Bronchial epithelial cell (primary cell): ENCODE measurements around the gene ZNF646. TPM values are rescaled to one million over a fixed set of nuclear protein-coding genes. Genes with fewer than 3 reads are reported as not detected.

Experiments
- DNase-seq: peaks from one replicate; pipeline ENCODE4 v3.0.0-alpha.2; 2010; ENCODE audit warnings: low read depth
- FAIRE-seq: peaks from 2 replicates; lab custom pipeline; 2011; peaks lifted over from hg19 to GRCh38; lab: Jason Lieb, UNC
- H3K27me3 ChIP-seq: 2 replicates; pipeline ENCODE4 v1.5.1; 2011; ENCODE audit warnings: low read length; ENCODE audit not compliant: control insufficient read depth, insufficient read depth
- H3K36me3 ChIP-seq: 2 replicates; pipeline ENCODE4 v1.5.1; 2011; ENCODE audit warnings: low read length; ENCODE audit not compliant: control insufficient read depth, insufficient read depth
- H3K4me3 ChIP-seq: 2 replicates; pipeline ENCODE4 v1.5.1; 2011; ENCODE audit warnings: mild to moderate bottlenecking, low read depth, low read length, control low read depth
- total RNA-seq: library from RNA; depleted of rRNA; stranded (reverse); fragments of >200 nt; gene quantifications from 2 replicates; pipeline ENCODE4 v1.2.1, GENCODE V29; 2014
- TF ChIP-seq, protein P1 (sequence below): IDR thresholded peaks from 2 replicates; pipeline ENCODE4 v1.5.1; 2011; ENCODE audit warnings: mild to moderate bottlenecking, moderate library complexity, low read length, control low read depth, inconsistent platforms; ENCODE audit not compliant: insufficient read depth, severe bottlenecking

Gene ZNF646
- total RNA-seq, 1 donor from 2014 or later = 6.3 TPM

DNA sequence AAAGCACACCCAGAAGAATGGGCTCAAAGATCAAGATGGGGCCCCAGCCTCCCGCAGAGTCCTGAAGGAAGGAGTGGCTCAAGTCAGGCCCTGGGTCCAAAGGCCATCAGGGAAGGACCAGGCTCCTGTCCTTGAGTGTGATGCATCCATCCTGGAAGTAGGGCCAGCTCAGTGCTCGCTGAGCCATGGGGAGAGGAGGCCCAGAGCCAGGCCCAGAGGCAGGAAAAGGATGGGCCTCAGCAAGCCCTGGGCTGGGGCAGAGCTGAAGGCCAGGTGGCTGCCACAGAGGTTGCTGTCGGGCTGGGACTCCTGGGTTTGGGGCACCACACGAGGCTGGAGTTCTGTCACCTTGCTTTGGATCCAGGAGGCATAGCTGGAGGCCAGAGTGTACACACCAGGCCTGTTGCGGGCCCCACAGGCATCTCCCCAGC lies 57.6 kb downstream of the ZNF646 start:
- FAIRE-seq (no peak), DNase-seq (peak; percentile 51)
- Histone ChIP-seq H3K36me3 (peaks cover 18% of the 10 kb centered on the region), H3K4me3 (no peak overlapping the region), H3K27me3 (no peaks in the 10 kb centered on the region)
- TF ChIP-seq, protein P1, sequence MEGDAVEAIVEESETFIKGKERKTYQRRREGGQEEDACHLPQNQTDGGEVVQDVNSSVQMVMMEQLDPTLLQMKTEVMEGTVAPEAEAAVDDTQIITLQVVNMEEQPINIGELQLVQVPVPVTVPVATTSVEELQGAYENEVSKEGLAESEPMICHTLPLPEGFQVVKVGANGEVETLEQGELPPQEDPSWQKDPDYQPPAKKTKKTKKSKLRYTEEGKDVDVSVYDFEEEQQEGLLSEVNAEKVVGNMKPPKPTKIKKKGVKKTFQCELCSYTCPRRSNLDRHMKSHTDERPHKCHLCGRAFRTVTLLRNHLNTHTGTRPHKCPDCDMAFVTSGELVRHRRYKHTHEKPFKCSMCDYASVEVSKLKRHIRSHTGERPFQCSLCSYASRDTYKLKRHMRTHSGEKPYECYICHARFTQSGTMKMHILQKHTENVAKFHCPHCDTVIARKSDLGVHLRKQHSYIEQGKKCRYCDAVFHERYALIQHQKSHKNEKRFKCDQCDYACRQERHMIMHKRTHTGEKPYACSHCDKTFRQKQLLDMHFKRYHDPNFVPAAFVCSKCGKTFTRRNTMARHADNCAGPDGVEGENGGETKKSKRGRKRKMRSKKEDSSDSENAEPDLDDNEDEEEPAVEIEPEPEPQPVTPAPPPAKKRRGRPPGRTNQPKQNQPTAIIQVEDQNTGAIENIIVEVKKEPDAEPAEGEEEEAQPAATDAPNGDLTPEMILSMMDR = no peak

DNA sequence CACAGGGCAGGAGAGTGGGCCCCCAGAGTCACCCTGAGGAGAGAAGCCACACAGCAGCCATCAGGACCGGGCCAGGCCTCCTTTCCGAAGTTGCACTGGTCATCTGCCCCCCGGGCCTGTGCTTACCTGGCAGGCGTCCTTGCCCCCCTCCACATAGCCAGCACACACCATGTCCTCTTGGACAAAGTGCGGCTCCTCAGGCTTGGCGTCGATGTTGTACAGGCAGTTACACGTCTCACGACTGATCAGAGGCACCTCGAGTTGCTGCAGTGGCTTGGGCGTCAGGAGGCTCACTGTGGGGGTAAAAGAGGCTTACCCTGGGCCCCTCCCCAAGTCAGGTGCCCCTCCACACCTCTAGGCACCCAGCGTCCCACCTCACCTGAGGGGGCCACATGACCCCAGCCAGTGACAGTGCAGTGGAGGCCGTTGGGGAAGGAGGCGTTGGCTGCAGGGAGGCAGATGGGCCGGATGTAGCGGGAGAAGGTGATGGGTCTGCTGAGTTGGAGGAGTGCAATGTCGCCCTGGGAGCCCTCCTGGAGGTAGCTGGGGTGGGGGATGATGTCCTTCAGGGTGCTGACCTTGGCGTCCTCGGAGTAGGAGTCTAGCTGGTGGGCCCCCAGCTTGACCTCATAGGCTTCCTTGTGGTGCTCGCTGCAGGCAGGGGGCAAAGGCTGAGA lies 58.2 kb downstream of the ZNF646 start:
- no peaks in the 10 kb centered on the region for H3K27me3 ChIP-seq
- H3K36me3 ChIP-seq = peaks cover 18% of the 10 kb centered on the region
- TF ChIP-seq, protein P1 = no peak
- DNase-seq (no peak), FAIRE-seq (no peak)
- no peak overlapping the region for H3K4me3 ChIP-seq

DNA sequence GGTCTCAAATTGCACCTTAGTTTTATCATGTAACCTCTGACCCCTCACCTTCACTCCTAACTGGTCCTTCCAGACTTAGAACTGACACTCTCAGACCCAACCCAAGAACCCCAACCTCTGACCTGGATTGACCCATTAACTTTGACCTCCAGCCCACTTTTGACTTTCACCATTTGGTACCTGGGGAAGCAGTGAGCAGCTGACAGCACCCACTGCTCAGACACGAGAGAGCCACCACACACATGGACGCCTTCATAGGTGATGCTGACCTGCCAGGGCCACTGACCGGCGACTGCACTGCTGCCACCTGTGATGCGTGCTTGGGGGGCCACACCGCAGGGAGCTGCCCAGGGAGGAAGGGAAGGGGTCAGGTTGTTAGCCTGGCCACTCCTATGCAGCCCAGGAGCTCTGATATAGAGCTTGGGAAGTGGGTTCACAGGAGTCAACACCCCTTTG lies 58.9 kb downstream of the ZNF646 start:
- FAIRE-seq (no peak), DNase-seq (no peak)
- TF ChIP-seq, protein P1 = no peak
- H3K27me3 ChIP-seq = no peaks in the 10 kb centered on the region
- H3K36me3 ChIP-seq = peaks cover 18% of the 10 kb centered on the region
- no peak overlapping the region for H3K4me3 ChIP-seq

Other genes with a start within 250 kb of the ZNF646 start
- gene BCL7C, start 180.3 kb upstream of the ZNF646 start, total RNA-seq = 24.7 and 50.1 TPM in 2 replicates
- 0.26 and 0.38 TPM in 2 replicates for gene CTF1, start 177.8 kb upstream of the ZNF646 start, total RNA-seq
- 7.9 and 10.0 TPM in 2 replicates for gene FBXL19, start 150.8 kb upstream of the ZNF646 start, total RNA-seq
- 16.6 and 17.5 TPM in 2 replicates for gene ORAI3, start 125.4 kb upstream of the ZNF646 start, total RNA-seq
- 1.3 TPM in 2 replicates for gene SETD1A, start 116.7 kb upstream of the ZNF646 start, total RNA-seq
- 5.1 and 8.2 TPM in 2 replicates for gene HSD3B7, start 89.2 kb upstream of the ZNF646 start, total RNA-seq
- gene STX1B, start 63.8 kb upstream of the ZNF646 start, total RNA-seq = under 0.01 TPM in 1 of 2 replicates, not detected in the other
- 14.7 and 18.7 TPM in 2 replicates for gene STX4, start 40.9 kb upstream of the ZNF646 start, total RNA-seq
- gene ZNF668, start 182 bp upstream of the ZNF646 start, total RNA-seq = 6.5 and 8.2 TPM in 2 replicates
- gene PRSS53, start 14.5 kb downstream of the ZNF646 start, total RNA-seq = 0.90 and 1.1 TPM in 2 replicates
- 29.2 and 32.6 TPM in 2 replicates for gene VKORC1, start 20.4 kb downstream of the ZNF646 start, total RNA-seq
- gene BCKDK, start 34.0 kb downstream of the ZNF646 start, total RNA-seq = 7.4 and 7.9 TPM in 2 replicates
- gene KAT8, start 43.2 kb downstream of the ZNF646 start, total RNA-seq = 34.1 and 54.5 TPM in 2 replicates
- 15.0 and 31.0 TPM in 2 replicates for gene PRSS8, start 61.3 kb downstream of the ZNF646 start, total RNA-seq
- 0.26 and 1.3 TPM in 2 replicates for gene PRSS36, start 75.6 kb downstream of the ZNF646 start, total RNA-seq
- gene FUS, start 105.7 kb downstream of the ZNF646 start, total RNA-seq = 24.2 and 25.0 TPM in 2 replicates
- 88.2 and 147 TPM in 2 replicates for gene PYCARD, start 128.3 kb downstream of the ZNF646 start, total RNA-seq
- gene TRIM72, start 139.7 kb downstream of the ZNF646 start, total RNA-seq = under 0.01 TPM in 1 of 2 replicates, not detected in the other
- gene PYDC1, start 142.7 kb downstream of the ZNF646 start, total RNA-seq = not detected in 2 replicates
- gene ITGAM, start 185.6 kb downstream of the ZNF646 start, total RNA-seq = 0.13 TPM in 1 of 2 replicates, not detected in the other